SK-N-SH treated with all-trans-retinoic acid at 6 μM for 48 hours (cell line): ENCODE measurements around the gene RRAS.
A peak's percentile ranks its signal among the peaks of the same experiment; 100 is the strongest.

Experiments
- ATAC-seq: fragments of 200-7000 bp; cut with Tn5 transposase; 3 replicates; pipeline ENCODE4 v1.9.1; 2020; ENCODE audit warnings: mild to moderate bottlenecking, moderate library complexity
- ARNTL ChIP-seq: fragments of 450-650 bp; formaldehyde crosslinking; IDR thresholded peaks from 2 replicates; pipeline ENCODE4 v1.5.0; 2020; ENCODE audit warnings: low read depth, mild to moderate bottlenecking, moderate library complexity, borderline replicate concordance
- BACH2 ChIP-seq: fragments of 250-450 bp; sonication (Bioruptor Pico); IDR thresholded peaks from 2 replicates; pipeline ENCODE4 v1.9.0; 2021; ENCODE audit warnings: mild to moderate bottlenecking, borderline replicate concordance
- CREB5 ChIP-seq: fragments of 250-450 bp; sonication (Bioruptor Pico); IDR thresholded peaks from 2 replicates; pipeline ENCODE4 v1.5.1; 2020; ENCODE audit warnings: low read depth, mild to moderate bottlenecking, moderate library complexity
- CSDC2 ChIP-seq: fragments of 250-450 bp; sonication (Bioruptor Pico); IDR thresholded peaks from 2 replicates; pipeline ENCODE4 v1.5.0; 2020; ENCODE audit warnings: mild to moderate bottlenecking, moderate library complexity
- ESRRG ChIP-seq: fragments of 250-450 bp; sonication (Bioruptor Pico); IDR thresholded peaks from 2 replicates; pipeline ENCODE4 v1.6.1; 2021; ENCODE audit warnings: mild to moderate bottlenecking
- GLIS3 ChIP-seq: fragments of 250-450 bp; sonication (Bioruptor Pico); IDR thresholded peaks from 2 replicates; pipeline ENCODE4 v1.5.0; 2020; ENCODE audit warnings: mild to moderate bottlenecking, moderate library complexity
- ISL1 ChIP-seq: fragments of 250-450 bp; sonication (Bioruptor Pico); IDR thresholded peaks from 2 replicates; pipeline ENCODE4 v2.1.2; 2022; ENCODE audit warnings: mild to moderate bottlenecking, moderate library complexity
- OSR1 ChIP-seq: fragments of 250-450 bp; sonication (Bioruptor Pico); IDR thresholded peaks from 2 replicates; pipeline ENCODE4 v1.8.0; 2022; ENCODE audit warnings: moderate library complexity, mild to moderate bottlenecking, inconsistent platforms
- PPARA ChIP-seq: fragments of 250-450 bp; sonication (Bioruptor Pico); IDR thresholded peaks from 2 replicates; pipeline ENCODE4 v1.5.0; 2020; ENCODE audit warnings: mild to moderate bottlenecking, borderline replicate concordance
- RARB ChIP-seq: fragments of 250-450 bp; sonication (Bioruptor Pico); IDR thresholded peaks from 2 replicates; pipeline ENCODE4 v1.8.0; 2021; ENCODE audit warnings: mild to moderate bottlenecking, moderate library complexity
- SNAI2 ChIP-seq: fragments of 250-450 bp; sonication (Bioruptor Pico); IDR thresholded peaks from 2 replicates; pipeline ENCODE4 v1.5.0; 2020; ENCODE audit warnings: mild to moderate bottlenecking, moderate library complexity
- TCF4 ChIP-seq: fragments of 250-450 bp; sonication (Bioruptor Pico); IDR thresholded peaks from 2 replicates; pipeline ENCODE4 v1.8.0; 2021; ENCODE audit warnings: mild to moderate bottlenecking, moderate library complexity, borderline replicate concordance
- ZC3H10 ChIP-seq: fragments of 250-450 bp; sonication (Bioruptor Pico); IDR thresholded peaks from 2 replicates; pipeline ENCODE4 v1.5.1; 2021; ENCODE audit warnings: mild to moderate bottlenecking, moderate library complexity
- ZFP3 ChIP-seq: fragments of 250-450 bp; sonication (Bioruptor Pico); IDR thresholded peaks from 2 replicates; pipeline ENCODE4 v1.5.0; 2020; ENCODE audit warnings: mild to moderate bottlenecking, moderate library complexity
- ZNF565 ChIP-seq: fragments of 450-650 bp; formaldehyde crosslinking; conservative IDR thresholded peaks from 2 replicates; pipeline ENCODE4 v1.5.0; 2020; ENCODE audit warnings: low read depth, mild to moderate bottlenecking, moderate library complexity
- ZNF70 ChIP-seq: fragments of 450-650 bp; formaldehyde crosslinking; IDR thresholded peaks from 2 replicates; pipeline ENCODE4 v1.5.0; 2020; ENCODE audit warnings: mild to moderate bottlenecking, moderate library complexity
- ZNF8 ChIP-seq: fragments of 450-650 bp; formaldehyde crosslinking; IDR thresholded peaks from 2 replicates; pipeline ENCODE4 v1.5.0; 2020; ENCODE audit warnings: mild to moderate bottlenecking, moderate library complexity
- TF ChIP-seq, protein P1 (sequence below): fragments of 250-450 bp; sonication (Bioruptor Pico); IDR thresholded peaks from 2 replicates; pipeline ENCODE4 v1.8.0; 2020; ENCODE audit warnings: mild to moderate bottlenecking, moderate library complexity, borderline replicate concordance
- TF ChIP-seq, protein P2 (sequence below): fragments of 250-450 bp; sonication (Bioruptor Pico); IDR thresholded peaks from 2 replicates; pipeline ENCODE4 v1.5.0; 2020; ENCODE audit warnings: mild to moderate bottlenecking, moderate library complexity
- TF ChIP-seq, protein P3 (sequence below): fragments of 250-450 bp; sonication (Bioruptor Pico); IDR thresholded peaks from 2 replicates; pipeline ENCODE4 v1.5.1; 2021; ENCODE audit warnings: mild to moderate bottlenecking, moderate library complexity
- TF ChIP-seq, protein P4 (sequence below): fragments of 250-450 bp; sonication (Bioruptor Pico); IDR thresholded peaks from 2 replicates; pipeline ENCODE4 v1.8.0; 2021; ENCODE audit warnings: low read depth, mild to moderate bottlenecking, moderate library complexity, borderline replicate concordance

Gene RRAS

DNA sequence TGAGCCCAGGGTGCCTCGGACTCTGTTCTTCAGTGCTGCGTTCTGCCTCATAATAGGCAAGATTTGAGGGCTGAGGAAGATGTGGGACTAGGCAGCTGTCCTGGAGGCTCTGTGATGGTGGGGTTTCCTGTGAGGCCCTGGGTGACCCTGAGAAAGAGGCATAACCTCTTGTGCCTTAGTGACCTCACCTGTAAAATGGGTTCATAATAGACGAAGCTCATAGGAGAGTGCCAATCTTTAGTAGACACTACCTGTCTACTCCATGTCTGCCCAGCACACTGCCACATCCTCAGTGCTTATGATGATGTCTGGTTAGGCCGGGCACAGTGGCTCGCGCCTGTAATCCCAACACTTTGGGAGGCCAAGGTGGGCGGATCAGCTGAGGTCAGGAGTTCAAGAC, 23.4 kb downstream of the RRAS start:
- ATAC-seq, result no peak
- TF ChIP-seq ISL1 (CRISPR knock-in tag), result no peak
- no peak for TF ChIP-seq ZNF565 (CRISPR knock-in tag)
- TF ChIP-seq CREB5 (CRISPR knock-in tag), result no peak
- no peak for TF ChIP-seq TCF4 (CRISPR knock-in tag)
- TF ChIP-seq CSDC2 (CRISPR knock-in tag), result no peak
- TF ChIP-seq RARB (CRISPR knock-in tag), result no peak
- no peak for TF ChIP-seq ZNF70 (CRISPR knock-in tag)
- TF ChIP-seq BACH2 (CRISPR knock-in tag), result no peak

- TF ChIP-seq ZNF70 (CRISPR knock-in tag) (no peak), GLIS3 (CRISPR knock-in tag) (no peak), ZNF565 (CRISPR knock-in tag) (no peak), ZFP3 (no peak), ESRRG (no peak), BACH2 (CRISPR knock-in tag) (no peak), CSDC2 (CRISPR knock-in tag) (no peak), ZNF8 (CRISPR knock-in tag) (no peak), SNAI2 (CRISPR knock-in tag) (no peak), PPARA (CRISPR knock-in tag) (no peak), ARNTL (CRISPR knock-in tag) (no peak), ZC3H10 (CRISPR knock-in tag) (no peak), TCF4 (CRISPR knock-in tag) (no peak)
- TF ChIP-seq, protein P1, sequence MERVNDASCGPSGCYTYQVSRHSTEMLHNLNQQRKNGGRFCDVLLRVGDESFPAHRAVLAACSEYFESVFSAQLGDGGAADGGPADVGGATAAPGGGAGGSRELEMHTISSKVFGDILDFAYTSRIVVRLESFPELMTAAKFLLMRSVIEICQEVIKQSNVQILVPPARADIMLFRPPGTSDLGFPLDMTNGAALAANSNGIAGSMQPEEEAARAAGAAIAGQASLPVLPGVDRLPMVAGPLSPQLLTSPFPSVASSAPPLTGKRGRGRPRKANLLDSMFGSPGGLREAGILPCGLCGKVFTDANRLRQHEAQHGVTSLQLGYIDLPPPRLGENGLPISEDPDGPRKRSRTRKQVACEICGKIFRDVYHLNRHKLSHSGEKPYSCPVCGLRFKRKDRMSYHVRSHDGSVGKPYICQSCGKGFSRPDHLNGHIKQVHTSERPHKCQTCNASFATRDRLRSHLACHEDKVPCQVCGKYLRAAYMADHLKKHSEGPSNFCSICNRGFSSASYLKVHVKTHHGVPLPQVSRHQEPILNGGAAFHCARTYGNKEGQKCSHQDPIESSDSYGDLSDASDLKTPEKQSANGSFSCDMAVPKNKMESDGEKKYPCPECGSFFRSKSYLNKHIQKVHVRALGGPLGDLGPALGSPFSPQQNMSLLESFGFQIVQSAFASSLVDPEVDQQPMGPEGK (CRISPR knock-in tag), result no peak
- TF ChIP-seq, protein P2, sequence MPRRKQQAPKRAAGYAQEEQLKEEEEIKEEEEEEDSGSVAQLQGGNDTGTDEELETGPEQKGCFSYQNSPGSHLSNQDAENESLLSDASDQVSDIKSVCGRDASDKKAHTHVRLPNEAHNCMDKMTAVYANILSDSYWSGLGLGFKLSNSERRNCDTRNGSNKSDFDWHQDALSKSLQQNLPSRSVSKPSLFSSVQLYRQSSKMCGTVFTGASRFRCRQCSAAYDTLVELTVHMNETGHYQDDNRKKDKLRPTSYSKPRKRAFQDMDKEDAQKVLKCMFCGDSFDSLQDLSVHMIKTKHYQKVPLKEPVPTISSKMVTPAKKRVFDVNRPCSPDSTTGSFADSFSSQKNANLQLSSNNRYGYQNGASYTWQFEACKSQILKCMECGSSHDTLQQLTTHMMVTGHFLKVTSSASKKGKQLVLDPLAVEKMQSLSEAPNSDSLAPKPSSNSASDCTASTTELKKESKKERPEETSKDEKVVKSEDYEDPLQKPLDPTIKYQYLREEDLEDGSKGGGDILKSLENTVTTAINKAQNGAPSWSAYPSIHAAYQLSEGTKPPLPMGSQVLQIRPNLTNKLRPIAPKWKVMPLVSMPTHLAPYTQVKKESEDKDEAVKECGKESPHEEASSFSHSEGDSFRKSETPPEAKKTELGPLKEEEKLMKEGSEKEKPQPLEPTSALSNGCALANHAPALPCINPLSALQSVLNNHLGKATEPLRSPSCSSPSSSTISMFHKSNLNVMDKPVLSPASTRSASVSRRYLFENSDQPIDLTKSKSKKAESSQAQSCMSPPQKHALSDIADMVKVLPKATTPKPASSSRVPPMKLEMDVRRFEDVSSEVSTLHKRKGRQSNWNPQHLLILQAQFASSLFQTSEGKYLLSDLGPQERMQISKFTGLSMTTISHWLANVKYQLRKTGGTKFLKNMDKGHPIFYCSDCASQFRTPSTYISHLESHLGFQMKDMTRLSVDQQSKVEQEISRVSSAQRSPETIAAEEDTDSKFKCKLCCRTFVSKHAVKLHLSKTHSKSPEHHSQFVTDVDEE (CRISPR knock-in tag), result no peak
- ATAC-seq, result no peak
These were observed 24.1 kb downstream of the RRAS start for GRCh38 chr19:49615861-49616260.

GRCh38 chr19:49614096-49614833, 25.7 kb downstream of the RRAS start:
- ATAC-seq, result peak; percentile 70
- no peak for TF ChIP-seq CREB5 (CRISPR knock-in tag)
- no peak for TF ChIP-seq ZNF565 (CRISPR knock-in tag)
- TF ChIP-seq, protein P3, sequence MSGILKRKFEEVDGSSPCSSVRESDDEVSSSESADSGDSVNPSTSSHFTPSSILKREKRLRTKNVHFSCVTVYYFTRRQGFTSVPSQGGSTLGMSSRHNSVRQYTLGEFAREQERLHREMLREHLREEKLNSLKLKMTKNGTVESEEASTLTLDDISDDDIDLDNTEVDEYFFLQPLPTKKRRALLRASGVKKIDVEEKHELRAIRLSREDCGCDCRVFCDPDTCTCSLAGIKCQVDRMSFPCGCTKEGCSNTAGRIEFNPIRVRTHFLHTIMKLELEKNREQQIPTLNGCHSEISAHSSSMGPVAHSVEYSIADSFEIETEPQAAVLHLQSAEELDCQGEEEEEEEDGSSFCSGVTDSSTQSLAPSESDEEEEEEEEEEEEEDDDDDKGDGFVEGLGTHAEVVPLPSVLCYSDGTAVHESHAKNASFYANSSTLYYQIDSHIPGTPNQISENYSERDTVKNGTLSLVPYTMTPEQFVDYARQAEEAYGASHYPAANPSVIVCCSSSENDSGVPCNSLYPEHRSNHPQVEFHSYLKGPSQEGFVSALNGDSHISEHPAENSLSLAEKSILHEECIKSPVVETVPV (CRISPR knock-in tag), result no peak
- no peak for TF ChIP-seq SNAI2 (CRISPR knock-in tag)
- TF ChIP-seq OSR1 (CRISPR knock-in tag), result no peak
- no peak for TF ChIP-seq ESRRG
- no peak for TF ChIP-seq ZNF8 (CRISPR knock-in tag)
- TF ChIP-seq RARB (CRISPR knock-in tag), result no peak
- TF ChIP-seq ZNF70 (CRISPR knock-in tag), result no peak
- TF ChIP-seq, protein P4, sequence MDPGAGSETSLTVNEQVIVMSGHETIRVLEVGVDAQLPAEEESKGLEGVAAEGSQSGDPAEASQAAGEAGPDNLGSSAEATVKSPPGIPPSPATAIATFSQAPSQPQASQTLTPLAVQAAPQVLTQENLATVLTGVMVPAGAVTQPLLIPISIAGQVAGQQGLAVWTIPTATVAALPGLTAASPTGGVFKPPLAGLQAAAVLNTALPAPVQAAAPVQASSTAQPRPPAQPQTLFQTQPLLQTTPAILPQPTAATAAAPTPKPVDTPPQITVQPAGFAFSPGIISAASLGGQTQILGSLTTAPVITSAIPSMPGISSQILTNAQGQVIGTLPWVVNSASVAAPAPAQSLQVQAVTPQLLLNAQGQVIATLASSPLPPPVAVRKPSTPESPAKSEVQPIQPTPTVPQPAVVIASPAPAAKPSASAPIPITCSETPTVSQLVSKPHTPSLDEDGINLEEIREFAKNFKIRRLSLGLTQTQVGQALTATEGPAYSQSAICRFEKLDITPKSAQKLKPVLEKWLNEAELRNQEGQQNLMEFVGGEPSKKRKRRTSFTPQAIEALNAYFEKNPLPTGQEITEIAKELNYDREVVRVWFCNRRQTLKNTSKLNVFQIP, result no peak
- no peak for TF ChIP-seq TCF4 (CRISPR knock-in tag)
- TF ChIP-seq, protein P2 (CRISPR knock-in tag), result no peak
- no peak for TF ChIP-seq ISL1 (CRISPR knock-in tag)
- no peak for TF ChIP-seq BACH2 (CRISPR knock-in tag)
- no peak for TF ChIP-seq ZC3H10 (CRISPR knock-in tag)
- no peak for TF ChIP-seq GLIS3 (CRISPR knock-in tag)
- no peak for TF ChIP-seq ZFP3
